RPMI8226 (cell line): ENCODE measurements around the gene BTG2.
"Not testable (repeated sequence)": the region's sequence is repeated elsewhere in the genome, so short reads cannot be mapped to it uniquely, and the experiment has no call there.

Experiments used
- DNase-seq: peaks from one replicate; pipeline ENCODE4 v3.0.0-alpha.2; 2015

BTG2 gene, protein sequence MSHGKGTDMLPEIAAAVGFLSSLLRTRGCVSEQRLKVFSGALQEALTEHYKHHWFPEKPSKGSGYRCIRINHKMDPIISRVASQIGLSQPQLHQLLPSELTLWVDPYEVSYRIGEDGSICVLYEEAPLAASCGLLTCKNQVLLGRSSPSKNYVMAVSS

GRCh38 chr1:203304919-203305808 is at the start of gene BTG2:
TSS of gene BTG2 (plus strand) at chr1:203305519. CDS start at chr1:203305607, 88 bp downstream.
- peak; percentile 97 for DNase-seq

DNA sequence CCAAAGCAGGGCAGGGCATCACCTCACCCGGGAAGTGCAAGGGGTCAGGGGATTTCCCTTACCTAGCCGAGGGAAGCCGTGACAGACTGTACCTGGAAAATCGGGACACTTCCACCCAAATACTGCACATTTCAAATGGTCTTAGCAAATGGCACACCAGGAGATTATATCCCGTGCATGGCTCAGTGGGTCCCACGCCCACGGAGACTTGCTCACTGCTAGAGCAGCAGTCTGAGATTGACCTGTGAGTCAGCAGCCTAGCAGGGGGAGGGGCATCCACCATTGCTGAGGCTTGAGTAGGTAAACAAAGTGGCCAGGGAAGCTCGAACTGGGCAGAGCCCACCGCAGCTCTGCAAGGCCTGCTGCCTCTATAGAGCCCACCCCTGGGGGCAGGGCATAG is 48.7 kb upstream of the BTG2 start:
- not testable (repeated sequence) for DNase-seq

GRCh38 chr1:203263496-203263895 is 41.8 kb upstream of the BTG2 start:
- peak; percentile 79 for DNase-seq

DNA sequence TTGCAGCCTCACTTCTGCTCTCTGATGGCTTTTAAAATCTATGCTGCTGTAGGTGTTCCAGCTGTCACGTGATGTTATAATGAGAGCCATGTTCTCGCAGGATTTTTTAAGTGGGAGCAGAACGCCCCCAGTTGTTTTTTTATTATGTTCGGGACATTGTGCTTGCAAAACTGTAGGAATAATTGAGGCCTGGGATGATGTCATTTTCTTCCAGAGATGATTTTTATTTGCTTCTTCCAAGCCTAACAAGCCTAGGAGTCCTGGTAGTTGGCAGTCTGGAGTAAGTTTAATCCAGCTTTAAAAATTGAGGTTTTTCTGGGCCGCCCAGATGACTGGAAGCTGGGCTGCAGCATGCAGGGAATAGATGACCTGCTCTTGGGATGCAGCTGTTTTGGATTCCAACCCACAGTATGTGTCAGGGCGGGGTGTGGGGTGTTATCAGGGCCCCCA is 41.2 kb upstream of the BTG2 start:
- no peak for DNase-seq

DNA sequence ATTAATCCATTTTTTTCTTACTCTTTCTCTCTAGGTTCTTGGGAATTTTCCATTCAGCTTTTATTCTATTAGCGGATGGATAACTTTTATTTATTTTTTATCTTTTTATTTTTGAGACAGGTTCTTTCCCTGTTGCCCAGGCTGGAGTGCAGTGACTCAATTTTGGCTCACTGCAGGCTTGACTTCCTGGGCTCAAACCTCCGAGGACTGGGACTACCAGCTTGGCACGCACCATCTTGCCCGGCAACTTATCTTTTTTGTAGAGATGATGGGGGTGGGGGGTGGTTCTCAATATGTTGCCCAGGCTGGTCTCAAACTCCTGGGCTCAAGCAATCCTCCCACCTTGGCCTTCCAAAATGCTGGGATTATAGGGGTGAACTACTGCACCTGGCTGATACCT is 39.8 kb upstream of the BTG2 start:
- DNase-seq, result no peak

DNA sequence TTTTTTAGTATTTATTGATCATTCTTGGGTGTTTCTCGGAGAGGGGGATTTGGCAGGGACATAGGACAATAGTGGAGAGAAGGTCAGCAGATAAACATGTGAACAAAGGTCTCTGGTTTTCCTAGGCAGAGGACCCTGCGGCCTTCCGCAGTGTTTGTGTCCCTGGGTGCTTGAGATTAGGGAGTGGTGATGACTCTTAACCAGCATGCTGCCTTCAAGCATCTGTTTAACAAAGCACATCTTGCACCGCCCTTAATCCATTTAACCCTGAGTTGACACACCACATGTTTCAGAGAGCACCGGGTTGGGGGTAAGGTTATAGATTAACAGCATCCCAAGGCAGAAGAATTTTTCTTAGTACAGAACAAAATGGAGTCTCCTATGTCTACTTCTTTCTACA is 39.2 kb upstream of the BTG2 start:
- DNase-seq, result not testable (repeated sequence)

GRCh38 chr1:203267347-203267846 is 37.9 kb upstream of the BTG2 start:
- DNase-seq, result peak; percentile 92

- DNase-seq, result no peak
Measured at GRCh38 chr1:203267912-203268311, 37.4 kb upstream of the BTG2 start.

DNA sequence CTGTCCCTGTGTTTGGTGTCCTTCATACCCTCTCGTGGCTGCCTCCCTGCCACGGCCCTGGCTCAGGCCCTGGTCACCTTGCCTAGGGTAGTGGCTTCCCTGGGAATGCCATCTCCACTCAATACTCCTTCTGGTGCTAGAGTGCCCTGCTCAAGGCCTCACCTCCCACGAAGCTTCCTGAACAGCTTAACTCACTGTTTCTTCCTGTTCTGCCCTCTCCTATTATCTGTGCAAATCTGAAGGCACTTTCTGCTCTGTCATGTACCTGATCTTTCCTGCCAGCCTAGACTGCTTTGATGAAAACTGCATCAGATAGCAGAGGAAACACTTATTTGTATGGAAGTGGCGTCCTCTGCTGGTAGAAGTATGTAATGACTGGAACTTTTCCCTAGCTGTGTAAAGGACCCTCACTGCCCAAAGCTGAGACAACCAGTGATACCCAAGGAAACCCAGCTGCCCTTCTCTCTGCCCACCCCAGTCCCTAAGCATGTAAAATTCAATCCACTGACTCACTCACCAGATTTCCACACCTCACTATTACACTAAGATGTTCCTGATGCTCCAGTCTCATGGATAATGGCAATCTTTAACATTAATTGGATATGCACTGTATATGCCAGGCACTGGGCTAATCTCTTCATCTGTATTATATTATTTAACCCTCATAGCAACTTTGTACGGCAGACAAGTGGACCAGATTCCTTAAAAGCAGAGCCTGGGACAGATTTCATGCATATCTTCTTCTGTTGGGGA is 36.2 kb upstream of the BTG2 start:
- peak; percentile 87 for DNase-seq

GRCh38 chr1:203269654-203270020 is 35.7 kb upstream of the BTG2 start:
- DNase-seq, result no peak

GRCh38 chr1:203270448-203270847 is 34.9 kb upstream of the BTG2 start:
- DNase-seq, result peak; percentile 41

- DNase-seq, result peak; percentile 78
Measured at GRCh38 chr1:203271018-203271743, 34.1 kb upstream of the BTG2 start.

DNA sequence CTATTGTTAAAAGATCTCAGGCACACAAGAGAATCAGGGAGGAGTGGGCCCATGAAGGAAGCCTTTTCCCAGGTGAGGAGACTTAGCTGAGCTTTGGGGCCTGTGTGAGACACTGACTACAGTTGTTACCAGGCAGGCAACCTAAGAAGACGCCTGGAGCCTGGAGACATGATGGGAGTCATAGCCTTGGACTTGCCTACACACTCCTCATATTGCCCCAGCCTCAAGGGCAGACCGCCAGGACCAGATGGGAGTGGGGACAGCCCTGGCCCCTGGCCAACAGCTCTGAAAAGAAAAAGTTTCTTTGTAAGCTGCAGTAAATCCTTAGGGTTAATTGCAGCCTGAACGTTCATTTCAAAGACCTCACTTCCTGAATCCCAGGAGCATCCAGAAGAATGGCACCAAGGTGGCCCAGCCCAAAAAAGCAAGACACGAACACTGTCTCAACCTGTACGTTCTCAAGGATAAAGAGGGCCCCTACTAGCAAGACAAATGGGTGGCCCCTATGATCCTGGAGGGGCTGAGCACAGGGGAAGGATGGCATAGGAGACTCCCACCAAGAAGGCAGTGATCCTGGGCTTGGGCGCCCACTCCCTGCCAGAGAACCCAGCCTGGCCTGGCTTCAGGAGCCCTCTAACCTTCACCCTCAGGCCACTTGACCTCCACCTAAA is 33.2 kb upstream of the BTG2 start:
- no peak for DNase-seq

GRCh38 chr1:203272633-203273205 is 32.6 kb upstream of the BTG2 start:
- no peak for DNase-seq

- DNase-seq, result peak; percentile 95
Measured at GRCh38 chr1:203273206-203273868, 32.0 kb upstream of the BTG2 start.

DNA sequence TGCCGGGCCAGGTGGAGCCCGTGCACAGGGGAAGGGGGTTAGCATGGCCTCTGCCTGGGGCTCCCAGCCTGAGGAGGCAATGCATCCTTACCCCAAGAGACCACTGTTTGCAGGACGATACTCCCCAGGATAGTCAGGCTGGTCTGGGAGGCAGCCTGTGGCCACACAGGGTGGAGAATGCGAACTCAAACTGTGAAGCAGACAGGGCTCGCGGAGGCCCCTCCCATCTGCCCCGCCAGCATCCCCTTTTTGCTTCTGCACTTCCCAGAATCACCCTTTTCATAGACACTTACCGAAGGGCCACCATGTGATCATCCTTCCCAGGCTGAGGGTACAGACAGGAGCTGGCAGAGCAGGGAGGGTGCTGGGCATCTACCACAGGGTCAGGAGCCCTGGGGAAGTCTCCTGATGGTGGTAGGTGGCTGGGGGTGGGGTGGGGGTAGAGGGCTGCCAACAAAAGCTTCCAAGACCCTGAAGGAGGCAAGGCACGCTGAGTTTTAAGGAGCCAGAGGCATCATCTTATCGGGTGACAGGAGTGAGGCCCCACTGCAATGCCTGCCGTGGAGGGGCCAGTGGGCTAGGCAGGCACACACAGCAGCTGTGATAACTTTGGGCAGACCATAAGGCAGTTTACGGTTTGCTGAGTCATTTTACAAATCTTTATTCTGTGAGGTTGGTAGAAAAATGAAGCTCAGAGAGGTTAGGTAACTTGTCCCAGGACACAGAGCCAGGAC is 31.3 kb upstream of the BTG2 start:
- peak; percentile 39 for DNase-seq

DNA sequence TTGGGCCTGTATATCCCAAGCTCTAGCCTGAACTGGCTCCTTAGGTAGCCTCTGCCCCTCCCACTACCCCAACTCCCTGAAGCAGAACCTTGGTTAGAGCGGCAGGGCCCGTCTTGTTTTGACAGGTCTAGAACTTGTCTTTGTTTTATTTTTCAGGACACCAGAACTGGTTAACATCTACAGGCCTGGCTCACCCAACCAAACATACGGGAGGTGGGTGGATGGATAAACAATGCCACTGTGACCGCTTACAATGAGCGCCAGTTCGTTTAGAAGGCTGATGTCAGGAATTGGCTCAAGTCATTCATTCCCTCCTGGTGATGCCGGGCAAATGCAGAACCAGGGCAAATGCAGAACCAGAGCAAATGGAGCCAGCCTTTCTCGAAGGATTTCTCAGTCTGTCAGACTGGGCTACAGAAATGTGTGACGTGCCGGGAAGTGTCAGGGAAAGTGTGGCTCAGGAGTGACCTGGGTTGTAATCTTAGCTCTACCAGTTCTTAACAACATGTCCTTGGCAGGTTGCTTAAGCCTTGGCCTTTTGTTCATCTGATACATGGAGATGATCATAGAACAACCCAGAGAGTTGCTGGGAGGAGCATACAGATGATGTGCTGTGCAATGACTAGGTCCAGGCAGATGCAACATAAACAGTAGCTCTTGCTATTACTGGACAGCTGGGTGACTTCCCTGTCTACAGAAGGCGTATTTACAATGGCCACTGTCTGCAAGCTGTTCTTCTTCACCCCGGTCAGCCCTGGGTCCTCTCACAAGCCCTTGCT is 30.5 kb upstream of the BTG2 start:
- DNase-seq, result no peak

GRCh38 chr1:203275656-203276272 is 29.6 kb upstream of the BTG2 start:
- DNase-seq, result no peak

DNA sequence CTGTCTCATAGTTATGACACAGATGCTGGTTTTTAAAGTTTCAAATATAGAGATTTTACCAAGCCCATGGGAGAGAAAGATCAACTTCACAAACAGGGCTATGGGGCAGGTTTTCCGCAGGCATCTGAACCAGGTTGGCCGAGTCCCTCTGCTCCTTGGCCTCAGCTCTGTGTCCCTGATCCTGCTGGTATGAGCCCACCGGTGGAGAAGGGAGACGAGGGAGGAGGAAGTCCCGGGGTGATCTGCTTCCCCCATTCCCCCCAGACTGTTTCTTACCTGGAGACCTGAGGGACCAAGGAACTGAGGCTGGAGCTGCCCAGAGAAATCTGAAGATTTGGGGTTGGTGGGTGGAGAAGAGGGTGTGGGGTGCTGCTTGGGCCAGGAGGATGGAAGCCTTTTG is 28.9 kb upstream of the BTG2 start:
- DNase-seq, result no peak
